Sigmoid colon (tissue), 4 donors: ENCODE data around the gene LAPTM5.

Source experiments
- POLR2A ChIP-seq, 2 donors: fragments of 450-650 bp; IDR thresholded peaks; one replicate each; pipeline ENCODE4 v1.6.1; 2016; ENCODE audit warnings: antibody characterized with exemption in 2 of 2, mild to moderate bottlenecking in 2 of 2, moderate library complexity in 2 of 2
- POLR2AphosphoS5 ChIP-seq, 4 donors: sonication (generic); formaldehyde crosslinking; IDR thresholded peaks; one replicate each; pipeline ENCODE4 v1.6.1; 2017; ENCODE audit warnings: antibody characterized with exemption in 4 of 4
- TF ChIP-seq, protein P1 (sequence below), 4 experiments: fragments of 450-650 bp in 3 of 4; fragments of 200-600 bp in 1 of 4; IDR thresholded peaks; one replicate each; pipeline ENCODE4 v1.5.1; 2016 to 2019; ENCODE audit warnings: antibody characterized with exemption in 4 of 4, mild to moderate bottlenecking in 3 of 4, moderate library complexity in 2 of 4

GRCh38 chr1:30760596-30761324, 3.2 kb upstream of the LAPTM5 start:
- TF ChIP-seq, protein P1, sequence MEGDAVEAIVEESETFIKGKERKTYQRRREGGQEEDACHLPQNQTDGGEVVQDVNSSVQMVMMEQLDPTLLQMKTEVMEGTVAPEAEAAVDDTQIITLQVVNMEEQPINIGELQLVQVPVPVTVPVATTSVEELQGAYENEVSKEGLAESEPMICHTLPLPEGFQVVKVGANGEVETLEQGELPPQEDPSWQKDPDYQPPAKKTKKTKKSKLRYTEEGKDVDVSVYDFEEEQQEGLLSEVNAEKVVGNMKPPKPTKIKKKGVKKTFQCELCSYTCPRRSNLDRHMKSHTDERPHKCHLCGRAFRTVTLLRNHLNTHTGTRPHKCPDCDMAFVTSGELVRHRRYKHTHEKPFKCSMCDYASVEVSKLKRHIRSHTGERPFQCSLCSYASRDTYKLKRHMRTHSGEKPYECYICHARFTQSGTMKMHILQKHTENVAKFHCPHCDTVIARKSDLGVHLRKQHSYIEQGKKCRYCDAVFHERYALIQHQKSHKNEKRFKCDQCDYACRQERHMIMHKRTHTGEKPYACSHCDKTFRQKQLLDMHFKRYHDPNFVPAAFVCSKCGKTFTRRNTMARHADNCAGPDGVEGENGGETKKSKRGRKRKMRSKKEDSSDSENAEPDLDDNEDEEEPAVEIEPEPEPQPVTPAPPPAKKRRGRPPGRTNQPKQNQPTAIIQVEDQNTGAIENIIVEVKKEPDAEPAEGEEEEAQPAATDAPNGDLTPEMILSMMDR (IDR thresholded peaks at IDR 0.05) = no peak
- TF ChIP-seq POLR2AphosphoS5 (IDR thresholded peaks at IDR 0.05) (no peak), POLR2A (IDR thresholded peaks at IDR 0.05) (no peak)
